GM12878 (cell line): ENCODE results near the gene VTN.

ENCODE experiments used
- ATF7 ChIP-seq: fragments of 450-650 bp; IDR thresholded peaks from 2 replicates; pipeline ENCODE4 v1.6.1; 2016; ENCODE audit warnings: low read depth, mild to moderate bottlenecking
- JUNB ChIP-seq: IDR thresholded peaks from 2 replicates; pipeline ENCODE4 v1.6.1; 2016; ENCODE audit warnings: antibody characterized with exemption, mild to moderate bottlenecking
- POLR2A ChIP-seq: IDR thresholded peaks from 2 replicates; pipeline ENCODE4 v1.6.1; 2011; ENCODE audit warnings: low read depth, mild to moderate bottlenecking, low read length
- SRF ChIP-seq, 2 experiments: IDR thresholded peaks; 2 replicates each; pipeline ENCODE4 v1.6.1; 2011; ENCODE audit warnings: low read depth in 2 of 2, low read length in 2 of 2, mild to moderate bottlenecking in 1 of 2, moderate library complexity in 1 of 2
- YY1 ChIP-seq: IDR thresholded peaks from 2 replicates; pipeline ENCODE4 v1.6.1; 2011; ENCODE audit warnings: low read depth, mild to moderate bottlenecking, low read length

- TF ChIP-seq JUNB (no peak), POLR2A (no peak), ATF7 (no peak), SRF (IDR thresholded peaks at IDR 0.05; ENCODE audit: low read depth in 2 of 2, low read length in 2 of 2) (no peak), YY1 (no peak)
Observed at GRCh38 chr17:28395426-28395825, 25.3 kb upstream of the VTN start.
